GM21717 (cell line): ENCODE measurements around the gene LSR.
A peak's percentile ranks its signal among the peaks of the same experiment; 100 is the strongest.

Experiments
- ATAC-seq: cut with Tn5 transposase; IDR thresholded peaks from one replicate; pipeline ENCODE4 v1.9.1; 2021; ENCODE audit warnings: mild to moderate bottlenecking, moderate library complexity; ENCODE audit not compliant: unreplicated experiment

Gene LSR

GRCh38 chr19:35248310-35249145 lies at the start of gene LSR:
LSR (plus strand) TSS chr19:35249002; CDS start chr19:35249023, 21 bp downstream.
- peak; percentile 73 for ATAC-seq

GRCh38 chr19:35199481-35199880 lies 49.3 kb upstream of the LSR start:
- no peak for ATAC-seq

GRCh38 chr19:35202722-35203688 lies 45.8 kb upstream of the LSR start:
- no peak for ATAC-seq

GRCh38 chr19:35204799-35205732 lies 43.7 kb upstream of the LSR start:
- no peak for ATAC-seq

- ATAC-seq: no peak
Measured at GRCh38 chr19:35205733-35206323, 43.0 kb upstream of the LSR start.

GRCh38 chr19:35206379-35206778 lies 42.4 kb upstream of the LSR start:
- ATAC-seq: no peak

GRCh38 chr19:35206855-35207254 lies 41.9 kb upstream of the LSR start:
- no peak for ATAC-seq

- no peak for ATAC-seq
Measured at GRCh38 chr19:35207391-35207871, 41.4 kb upstream of the LSR start.

- no peak for ATAC-seq
Measured at GRCh38 chr19:35208121-35208520, 40.7 kb upstream of the LSR start.

GRCh38 chr19:35209646-35210045 lies 39.2 kb upstream of the LSR start:
- ATAC-seq: no peak

- ATAC-seq: no peak
Measured at GRCh38 chr19:35211545-35212230, 37.1 kb upstream of the LSR start.

GRCh38 chr19:35212241-35212640 lies 36.6 kb upstream of the LSR start:
- no peak for ATAC-seq

GRCh38 chr19:35213663-35214632 lies 34.9 kb upstream of the LSR start:
- ATAC-seq: no peak

- no peak for ATAC-seq
Measured at GRCh38 chr19:35214766-35215422, 33.9 kb upstream of the LSR start.

GRCh38 chr19:35216016-35216832 lies 32.6 kb upstream of the LSR start:
- ATAC-seq: no peak

GRCh38 chr19:35216833-35217648 lies 31.8 kb upstream of the LSR start:
- no peak for ATAC-seq
